GM12872 (cell line): Measurements from ENCODE around the gene ANKMY2.

Experiments used
- CTCF ChIP-seq: IDR thresholded peaks from 3 replicates; pipeline ENCODE4 v1.5.1; 2011; ENCODE audit warnings: low read depth, mild to moderate bottlenecking, low read length, moderate library complexity; ENCODE audit not compliant: insufficient read depth

ANKMY2 gene

GRCh38 chr7:16668049-16668858, 22.7 kb upstream of the ANKMY2 start:
- no peak for TF ChIP-seq CTCF

GRCh38 chr7:16667355-16667754, 21.8 kb upstream of the ANKMY2 start:
- no peak for TF ChIP-seq CTCF

- no peak for TF ChIP-seq CTCF
These were observed 16.4 kb upstream of the ANKMY2 start for GRCh38 chr7:16661924-16662323.

GRCh38 chr7:16660702-16661464, 15.3 kb upstream of the ANKMY2 start:
- TF ChIP-seq CTCF: no peak

GRCh38 chr7:16657656-16658279, 12.2 kb upstream of the ANKMY2 start:
- no peak for TF ChIP-seq CTCF

GRCh38 chr7:16656141-16656540, 10.6 kb upstream of the ANKMY2 start:
- no peak for TF ChIP-seq CTCF

GRCh38 chr7:16655394-16655793, 9.8 kb upstream of the ANKMY2 start:
- no peak for TF ChIP-seq CTCF
